SK-N-MC (cell line): Measurements from ENCODE around the gene CLHC1.

ENCODE experiments used
- EZH2 ChIP-seq: fragments of 200-600 bp; sonication (generic); IDR thresholded peaks from one replicate; pipeline ENCODE4 v1.6.1; 2017; ENCODE audit warnings: antibody characterized with exemption
- POLR2AphosphoS5 ChIP-seq: IDR thresholded peaks from 2 replicates; pipeline ENCODE4 v1.6.1; 2012; ENCODE audit warnings: mild to moderate bottlenecking, low read depth, low read length, borderline replicate concordance

GRCh38 chr2:55153584-55154299 lies 78.4 kb downstream of the CLHC1 start:
- TF ChIP-seq POLR2AphosphoS5: no peak
- no peak for TF ChIP-seq EZH2
